HFF-Myc (cell line): ENCODE measurements around the gene FBXO8.

Source experiments
- DNase-seq: peaks from one replicate; pipeline ENCODE4 v3.0.0-alpha.2; 2011; ENCODE audit warnings: low read depth; ENCODE audit errors: extremely low read depth
- H3K4me3 ChIP-seq: replicated peaks from 2 replicates; pipeline ENCODE4 v1.5.1; 2011; ENCODE audit warnings: low read depth, mild to moderate bottlenecking, control low read depth, low read length
- CTCF ChIP-seq: IDR thresholded peaks from 2 replicates; pipeline ENCODE4 v1.5.1; 2012; ENCODE audit warnings: mild to moderate bottlenecking, low read depth, low read length, control low read depth; ENCODE audit errors: missing control alignments

Gene FBXO8

DNA sequence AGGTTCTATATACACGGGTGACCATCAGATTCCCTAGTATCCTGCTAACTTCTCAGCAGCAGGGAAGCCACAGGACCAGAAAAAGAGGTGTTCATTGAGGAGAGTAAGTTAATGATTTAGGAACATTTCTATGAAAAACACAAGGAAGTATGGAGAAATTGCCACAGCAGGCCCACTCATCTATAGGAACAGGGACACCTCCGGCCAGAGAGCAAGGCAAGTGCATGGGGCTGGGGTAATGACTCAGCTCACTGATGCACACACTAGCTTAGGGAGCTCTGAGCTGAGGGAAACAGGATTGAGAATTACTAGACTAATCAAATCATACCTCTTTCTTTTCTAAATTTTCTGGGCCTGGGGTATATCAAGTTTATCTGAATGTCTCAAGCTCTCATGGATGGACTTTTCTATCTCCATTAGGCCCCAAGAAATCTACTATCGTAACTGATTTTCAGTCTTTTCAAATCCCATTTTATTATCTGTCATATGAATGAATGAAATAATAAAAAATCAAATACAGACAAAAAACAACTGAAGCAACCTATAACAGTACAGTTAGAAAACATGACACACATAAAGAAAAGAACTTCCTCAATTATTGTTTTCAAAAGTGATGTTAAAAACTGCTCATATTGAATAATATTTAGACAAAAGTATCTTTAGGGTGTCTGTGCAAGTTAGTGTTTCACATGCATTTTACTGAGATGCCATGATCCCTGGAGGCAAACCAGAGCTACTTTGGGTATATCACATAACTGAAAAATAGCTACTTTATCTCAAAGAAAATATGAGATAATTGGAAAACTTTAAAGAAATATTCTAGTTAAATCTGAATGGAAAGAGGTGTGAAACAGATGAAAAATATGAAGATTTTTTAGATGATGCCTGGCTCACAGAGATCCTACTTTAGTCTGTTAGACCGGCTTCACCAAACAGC, 89.8 kb downstream of the FBXO8 start:
- TF ChIP-seq CTCF: no peak
- no peak for DNase-seq
- H3K4me3 ChIP-seq: no peak overlapping the region

- DNase-seq: no peak
- TF ChIP-seq CTCF: no peak
- H3K4me3 ChIP-seq: no peak overlapping the region
Observed at GRCh38 chr4:174192943-174193342, 90.5 kb downstream of the FBXO8 start.

- DNase-seq: no peak
- TF ChIP-seq CTCF: no peak
- no peak overlapping the region for H3K4me3 ChIP-seq
Observed at GRCh38 chr4:174190832-174191500, 92.5 kb downstream of the FBXO8 start.

DNA sequence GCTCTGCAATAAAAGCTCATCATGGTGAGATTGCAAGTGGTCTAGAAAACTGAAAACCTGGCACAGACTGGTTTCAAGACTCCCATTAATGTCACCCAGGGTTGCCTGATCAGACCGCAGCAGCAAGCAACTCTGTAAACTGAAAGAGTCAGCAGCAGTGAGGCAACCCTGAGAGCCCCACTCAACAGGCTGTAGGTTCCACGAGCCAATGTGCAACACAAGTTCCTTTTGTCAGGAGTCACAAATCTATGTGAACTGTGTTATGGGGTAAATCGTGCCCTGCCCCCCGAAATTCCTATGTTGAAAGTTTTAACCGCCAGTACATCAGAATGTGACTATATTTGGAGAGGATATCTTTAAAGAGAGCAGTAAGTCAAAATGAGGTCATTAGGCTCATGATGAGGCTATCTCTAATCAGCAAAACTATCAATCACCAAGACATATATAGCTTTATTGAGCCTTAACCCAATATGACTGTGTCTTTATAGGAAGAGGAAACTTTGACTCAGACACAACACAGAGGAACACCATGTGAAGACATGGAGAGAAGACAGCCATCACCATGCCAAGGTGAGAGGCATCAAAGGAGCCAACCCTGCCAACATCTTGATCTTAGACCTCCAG, 94.0 kb downstream of the FBXO8 start:
- H3K4me3 ChIP-seq: no peak overlapping the region
- no peak for DNase-seq
- TF ChIP-seq CTCF: no peak
